Activated naive CD4-positive, alpha-beta T cell treated with anti-CD3 and anti-CD28 coated beads, Interleukin-2, amount 50 U/mL, for 16 hours (primary cell): ENCODE data around the gene GMNN.
"Not testable (repeated sequence)": the region's sequence is repeated elsewhere in the genome, so short reads cannot be mapped to it uniquely, and the experiment has no call there.

Experiments
- DNase-seq: peaks from one replicate; pipeline ENCODE4 v3.0.0-alpha.2; 2020

GMNN gene

DNA sequence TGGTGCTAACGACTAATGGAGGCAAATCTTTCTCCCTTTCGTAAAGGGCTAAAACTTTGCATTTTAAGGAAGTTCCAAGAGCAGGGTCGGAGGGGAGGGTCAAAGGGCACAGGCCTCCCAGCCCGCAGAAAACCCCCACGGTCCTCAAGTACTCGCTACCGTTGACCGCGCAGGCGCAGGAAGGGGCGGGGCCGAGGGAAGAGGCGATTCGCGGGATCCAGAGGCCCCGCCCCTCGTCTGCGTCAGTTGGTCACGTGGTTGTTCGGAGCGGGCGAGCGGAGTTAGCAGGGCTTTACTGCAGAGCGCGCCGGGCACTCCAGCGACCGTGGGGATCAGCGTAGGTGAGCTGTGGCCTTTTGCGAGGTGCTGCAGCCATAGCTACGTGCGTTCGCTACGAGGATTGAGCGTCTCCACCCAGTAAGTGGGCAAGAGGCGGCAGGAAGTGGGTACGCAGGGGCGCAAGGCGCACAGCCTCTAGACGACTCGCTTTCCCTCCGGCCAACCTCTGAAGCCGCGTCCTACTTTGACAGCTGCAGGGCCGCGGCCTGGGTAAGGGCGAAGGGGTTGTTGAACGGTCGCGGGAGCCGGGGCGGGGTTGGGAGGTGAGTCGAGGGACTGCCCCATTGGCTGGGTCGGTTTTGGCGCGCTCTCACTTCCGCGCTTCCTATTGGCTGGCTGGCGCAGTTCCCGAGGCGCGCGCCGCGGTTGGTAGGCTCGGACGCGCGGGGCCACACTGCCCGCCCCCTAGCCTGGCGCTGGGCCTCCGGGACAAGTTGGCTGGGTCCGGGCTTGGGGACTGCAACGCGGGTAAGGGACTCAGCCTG is at the start of gene GMNN:
GMNN (plus strand) TSS at position 242 of the 824 bp plus-strand sequence. CDS start 2,310 bp downstream, outside the sequence.
- peak; percentile 99 for DNase-seq

DNA sequence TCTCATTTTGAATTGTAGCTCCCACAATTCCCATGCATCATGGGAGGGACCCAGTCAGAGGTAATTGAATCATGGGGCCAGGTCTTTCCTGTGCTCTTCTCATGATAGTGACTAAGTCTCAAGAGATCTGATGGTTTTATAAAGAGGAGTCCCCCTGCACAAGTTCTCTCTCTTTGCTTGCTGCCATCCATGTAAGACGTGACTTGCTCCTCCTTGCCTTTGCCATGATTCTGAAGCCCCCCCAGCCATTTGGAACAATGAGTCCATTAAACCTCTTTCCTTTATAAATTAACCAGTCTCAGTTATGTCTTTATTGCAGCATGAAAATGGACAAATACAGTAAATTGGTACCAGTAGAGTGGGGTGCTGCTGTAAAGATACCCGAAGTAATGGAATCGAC is 44.1 kb upstream of the GMNN start:
- not testable (repeated sequence) for DNase-seq

DNA sequence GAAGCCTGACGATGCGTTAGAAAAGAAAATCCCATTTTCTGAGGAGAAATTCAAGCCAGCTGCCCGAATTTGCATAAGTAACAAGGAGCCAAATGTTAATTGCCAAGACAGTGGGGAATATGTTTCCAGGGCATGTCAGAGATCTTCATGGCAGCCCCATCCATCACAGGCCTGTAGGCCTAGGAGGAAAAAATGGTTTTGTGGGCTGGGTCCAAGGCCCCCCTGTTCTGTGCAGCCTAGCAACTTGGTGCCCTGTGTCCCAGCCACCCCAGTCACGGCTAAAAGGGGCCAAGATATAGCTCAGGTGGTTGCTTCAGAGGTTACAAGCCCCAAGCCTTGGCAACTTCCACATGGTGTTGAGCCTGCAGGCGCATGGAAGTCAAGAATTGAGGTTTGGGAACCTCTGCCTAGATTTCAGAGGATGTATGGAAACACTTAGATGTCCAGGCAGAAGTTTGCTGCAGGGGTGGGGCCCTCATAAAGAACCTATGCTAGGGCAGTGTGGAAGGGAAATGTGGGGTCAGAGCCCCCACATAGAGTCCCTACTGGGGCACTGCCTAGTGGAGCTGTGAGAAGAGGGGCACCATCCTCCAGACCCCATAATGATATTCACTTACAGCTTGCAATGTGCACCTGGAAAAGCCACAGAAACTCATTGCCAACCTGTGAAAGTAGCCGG is 43.1 kb upstream of the GMNN start:
- DNase-seq, result not testable (repeated sequence)

DNA sequence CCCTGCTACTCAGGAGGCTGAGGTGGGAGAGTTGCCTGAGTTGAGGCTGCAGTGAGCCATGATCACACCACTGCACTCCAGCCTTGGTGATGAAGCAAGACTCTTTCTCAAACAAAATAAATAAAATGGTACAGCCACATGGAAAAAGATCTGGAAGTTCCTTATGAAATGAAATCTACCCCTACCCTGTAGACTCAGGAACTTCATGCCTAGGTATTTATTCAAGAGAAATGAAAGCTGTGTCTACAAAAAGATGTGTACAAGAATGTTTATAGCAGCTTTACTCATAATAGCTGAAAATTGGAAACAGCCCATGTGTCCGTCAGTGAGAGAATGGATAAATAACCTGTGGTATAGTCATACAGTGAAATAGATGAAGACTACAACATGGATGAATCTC is 40.6 kb upstream of the GMNN start:
- no peak for DNase-seq

DNA sequence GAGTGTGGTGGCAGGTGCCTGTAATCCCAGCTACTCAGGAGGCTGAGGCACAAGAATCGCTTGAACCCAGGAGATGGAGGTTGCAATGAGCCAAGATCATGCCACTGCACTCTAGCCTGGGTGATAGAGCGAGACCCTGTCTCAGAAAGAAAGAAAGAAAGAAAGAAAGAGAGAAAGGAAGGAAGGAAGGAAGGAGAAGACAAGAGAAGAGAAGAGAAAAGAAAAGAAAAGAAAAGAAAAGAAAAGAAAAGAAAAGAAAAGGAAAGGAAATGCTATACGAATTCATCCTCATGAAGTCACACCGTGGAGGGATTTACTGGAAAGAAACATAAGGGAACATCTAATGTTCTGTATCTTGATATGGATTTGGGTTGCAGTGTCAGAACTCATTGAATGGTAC is 40.0 kb upstream of the GMNN start:
- not testable (repeated sequence) for DNase-seq

DNA sequence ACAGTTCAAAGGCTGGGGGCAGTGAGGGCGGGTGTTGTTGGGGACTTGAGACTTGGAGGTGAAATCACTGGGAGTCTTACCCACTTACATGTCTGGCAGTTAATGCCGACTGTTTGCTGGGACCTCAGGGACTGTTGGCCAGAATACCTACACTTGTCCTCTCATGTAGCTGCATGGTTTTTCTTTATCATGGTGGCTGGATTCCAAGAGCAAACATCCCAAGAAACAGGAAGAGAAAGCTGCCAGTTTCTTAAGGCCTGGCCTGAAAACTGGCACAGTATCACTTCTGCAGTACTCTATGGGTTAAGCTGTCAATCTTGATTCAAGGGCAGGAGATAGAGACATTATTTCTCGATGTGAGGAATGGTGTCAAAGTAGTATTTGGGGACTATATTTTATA is 36.0 kb upstream of the GMNN start:
- DNase-seq, result no peak

DNA sequence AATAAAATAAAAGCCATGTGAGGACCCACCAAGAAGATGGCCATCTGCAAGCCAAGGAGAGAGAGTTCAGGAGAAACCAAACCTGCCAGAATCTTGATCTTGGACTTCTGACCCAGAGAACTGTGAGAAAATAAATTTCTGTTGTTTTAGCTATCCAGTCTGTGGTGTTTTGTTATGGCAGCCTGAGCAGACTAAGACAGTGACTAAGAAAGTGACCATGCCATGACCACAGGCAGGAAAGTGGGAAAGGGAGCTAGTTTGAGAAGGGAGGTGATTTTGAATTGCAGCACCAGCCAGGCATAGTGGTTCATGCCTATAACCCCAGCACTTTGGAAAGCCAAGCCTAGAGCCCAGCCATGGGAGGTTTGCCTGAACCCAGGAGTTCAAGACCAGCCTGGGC is 33.9 kb upstream of the GMNN start:
- no peak for DNase-seq

DNA sequence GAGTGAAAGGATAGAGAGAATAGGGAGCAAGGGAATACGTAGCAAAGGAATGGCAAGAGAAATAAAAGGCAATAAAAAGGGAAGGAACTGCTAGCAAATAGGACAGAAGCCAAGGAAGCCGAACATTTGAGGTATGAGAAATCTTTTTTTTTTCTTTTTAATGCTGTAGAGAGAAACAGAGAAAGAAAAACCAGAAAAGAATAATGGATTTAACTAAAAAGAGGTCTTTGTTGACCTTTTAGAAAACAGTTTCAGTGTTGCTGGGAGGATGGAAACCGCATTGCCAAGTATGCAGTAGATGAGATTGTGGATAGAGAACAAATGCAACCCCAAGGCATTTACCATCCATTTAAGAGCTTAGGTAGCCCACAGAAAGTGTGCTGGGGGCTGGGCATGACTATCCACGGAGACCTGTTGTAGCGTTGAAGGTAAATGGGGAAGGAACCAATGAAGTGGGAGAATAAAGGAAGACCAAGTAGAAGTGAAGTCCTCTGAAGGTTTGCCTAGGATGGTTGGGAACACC is 32.5 kb upstream of the GMNN start:
- no peak for DNase-seq

DNA sequence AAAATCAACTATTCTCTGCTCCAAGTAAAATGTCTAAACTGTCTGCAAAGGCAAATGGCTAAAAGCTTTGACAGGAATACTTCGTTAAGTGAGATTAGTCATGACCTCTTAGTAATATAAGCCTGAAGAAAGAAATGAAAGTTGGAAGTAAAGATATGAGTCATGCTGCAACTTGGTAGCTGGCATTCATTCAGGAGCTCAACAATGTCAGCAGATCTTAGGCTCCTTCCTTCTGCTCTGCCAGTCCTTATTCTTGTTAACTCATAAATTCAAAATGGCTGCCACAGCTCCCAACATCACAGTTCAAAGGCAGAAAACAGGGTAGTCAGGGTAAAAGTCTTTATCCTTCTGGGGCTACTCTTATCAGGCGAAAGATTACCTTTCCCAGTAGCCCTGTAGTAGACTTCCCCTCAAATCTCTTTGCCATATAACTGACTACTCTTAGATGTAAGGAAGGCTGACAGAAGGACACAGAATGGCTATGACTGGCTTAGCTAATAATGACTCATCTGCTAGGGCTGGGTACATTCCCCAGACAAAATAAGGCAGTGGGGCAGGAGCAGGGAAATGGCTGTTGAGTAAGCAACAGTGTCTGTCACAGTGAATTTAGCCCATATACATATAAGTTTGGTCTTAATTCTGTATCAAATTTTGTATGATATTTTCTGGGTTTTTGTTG is 31.3 kb upstream of the GMNN start:
- peak; percentile 31 for DNase-seq

DNA sequence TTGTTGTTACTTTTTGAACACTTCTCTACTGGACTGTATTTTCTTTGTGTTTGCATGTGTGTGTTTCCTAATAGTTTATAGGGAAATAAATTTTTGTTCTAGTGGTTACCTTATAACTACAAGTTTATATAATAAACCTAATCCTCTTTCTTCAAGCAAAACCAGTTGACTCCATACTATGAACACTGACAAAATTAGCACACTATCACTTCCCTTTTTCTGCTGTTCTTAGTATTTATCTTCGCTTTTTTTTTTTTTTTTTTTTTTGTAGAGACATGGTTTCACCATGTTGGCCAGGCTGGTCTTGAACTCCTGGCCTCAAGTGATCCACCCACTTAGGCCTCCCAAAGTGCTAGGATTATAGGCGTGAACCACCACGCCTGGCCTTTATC is 30.8 kb upstream of the GMNN start:
- no peak for DNase-seq

DNA sequence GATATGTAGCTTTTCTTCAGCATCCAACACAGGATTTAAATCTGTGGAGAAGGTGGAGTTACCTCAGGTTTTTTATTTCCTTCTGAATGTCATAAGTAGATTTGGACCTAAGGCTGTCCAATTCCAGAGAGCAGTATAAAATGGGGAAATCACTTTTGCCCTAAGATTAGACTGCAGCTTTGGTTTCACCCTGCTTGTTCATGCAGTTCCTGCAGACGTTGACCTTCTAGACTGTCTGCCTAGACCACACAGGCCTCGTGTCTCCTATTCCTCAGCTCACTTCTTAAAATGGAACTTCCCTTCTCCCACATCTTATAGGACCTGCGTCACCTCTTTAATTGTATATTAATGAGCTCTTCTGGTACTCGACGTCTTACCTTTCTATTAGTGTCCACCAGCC is 29.8 kb upstream of the GMNN start:
- no peak for DNase-seq

DNA sequence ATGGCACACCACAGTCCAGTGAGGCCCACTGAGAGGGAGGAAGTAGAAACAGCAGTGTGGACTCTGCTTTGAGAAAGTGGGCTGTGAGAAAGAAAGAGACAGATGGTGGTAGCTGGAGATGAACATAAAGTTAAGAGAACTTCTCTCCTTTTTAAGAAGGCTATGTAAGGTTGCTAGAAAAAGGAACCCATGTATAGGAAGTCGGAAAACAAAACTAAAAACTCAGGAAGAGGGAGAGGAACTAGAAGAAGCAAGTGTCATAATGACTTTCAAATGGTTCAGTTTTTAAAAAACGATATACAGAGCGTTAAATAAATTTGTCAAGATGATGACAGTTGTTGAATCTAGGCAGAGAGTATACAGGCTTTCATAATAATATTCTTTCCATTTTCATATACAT is 25.4 kb upstream of the GMNN start:
- no peak for DNase-seq

DNA sequence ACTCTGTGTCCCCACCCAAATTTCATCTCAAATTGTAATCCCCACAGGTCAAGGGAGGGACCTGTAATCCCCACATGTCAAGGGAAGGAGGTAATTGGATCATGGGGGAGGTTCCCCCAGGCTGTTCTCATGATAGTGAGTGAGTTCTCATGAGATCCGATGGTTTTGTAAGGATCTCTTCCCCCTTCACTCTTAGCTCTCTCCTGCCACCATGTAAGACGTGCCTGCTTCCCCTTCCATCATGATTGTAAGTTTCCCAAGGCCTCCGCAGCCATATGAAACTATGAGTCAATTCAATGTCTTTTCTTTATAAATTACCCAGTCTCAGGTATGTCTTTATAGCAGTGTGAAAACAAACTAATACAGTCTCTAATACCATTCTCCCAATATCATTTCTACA is 23.9 kb upstream of the GMNN start:
- DNase-seq, result not testable (repeated sequence)

DNA sequence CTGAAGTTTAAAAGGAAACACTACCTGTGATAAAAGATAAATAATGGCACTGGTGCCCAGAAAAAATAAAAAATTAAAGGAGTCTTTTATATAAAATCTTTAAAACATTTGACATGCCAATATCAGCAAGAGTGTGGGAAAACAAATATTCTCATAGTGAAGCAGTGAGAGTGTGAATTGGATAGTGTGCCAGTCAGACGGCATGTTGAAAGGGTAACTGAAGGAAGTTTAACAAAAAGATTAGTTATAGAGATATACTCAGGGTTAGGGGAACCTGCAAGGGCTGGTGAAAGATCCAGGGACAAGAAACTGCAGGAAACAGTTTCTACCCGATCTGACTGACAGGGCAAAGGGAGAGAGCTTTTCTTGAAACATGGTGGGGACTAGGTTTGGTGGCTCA is 22.2 kb upstream of the GMNN start:
- no peak for DNase-seq

DNA sequence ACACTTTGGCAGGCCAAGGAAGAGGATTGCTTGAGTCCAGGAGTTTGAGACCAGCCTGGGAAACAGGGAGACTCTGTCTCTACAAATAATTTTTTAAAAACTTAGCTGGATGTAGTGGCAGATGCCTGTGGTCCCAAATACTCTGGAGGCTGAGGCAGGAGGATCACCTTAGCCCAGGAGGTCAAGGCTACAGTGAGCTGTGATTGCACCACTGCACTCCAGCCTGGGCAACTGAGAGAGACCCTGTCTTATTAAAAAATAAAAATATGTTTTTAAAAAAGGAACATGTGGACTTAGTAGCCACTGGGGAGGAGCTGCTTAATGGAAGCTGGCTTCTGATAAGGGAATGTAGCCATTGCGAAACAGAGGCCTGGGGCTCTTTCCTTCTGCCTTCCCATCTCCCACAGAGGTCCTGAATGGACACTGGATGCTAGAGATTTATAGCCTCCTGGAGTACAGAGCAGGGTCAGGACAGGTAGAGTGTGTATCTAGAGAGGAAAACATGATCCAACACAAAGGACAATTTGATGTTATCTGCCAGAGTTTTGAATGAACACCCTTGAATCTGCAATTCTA is 21.7 kb upstream of the GMNN start:
- DNase-seq, result no peak

DNA sequence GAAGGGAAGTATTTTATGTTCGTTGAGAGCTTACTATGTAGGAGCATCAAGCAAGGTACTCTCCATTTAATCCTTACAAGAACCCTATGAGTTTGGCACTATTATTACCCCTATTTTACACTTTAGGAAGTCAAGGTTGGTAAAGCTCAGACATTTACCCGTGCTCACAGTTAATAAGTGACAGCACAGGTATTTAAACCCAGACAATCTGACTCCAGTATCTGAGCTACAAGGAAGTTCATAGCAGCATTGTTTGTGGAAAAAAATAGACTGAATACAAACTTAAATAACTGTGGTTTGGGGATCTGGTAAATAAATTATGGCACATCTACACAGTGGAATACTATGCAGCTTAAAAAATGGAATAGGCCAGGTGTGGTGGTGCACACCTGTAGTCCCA is 21.2 kb upstream of the GMNN start:
- DNase-seq, result no peak

DNA sequence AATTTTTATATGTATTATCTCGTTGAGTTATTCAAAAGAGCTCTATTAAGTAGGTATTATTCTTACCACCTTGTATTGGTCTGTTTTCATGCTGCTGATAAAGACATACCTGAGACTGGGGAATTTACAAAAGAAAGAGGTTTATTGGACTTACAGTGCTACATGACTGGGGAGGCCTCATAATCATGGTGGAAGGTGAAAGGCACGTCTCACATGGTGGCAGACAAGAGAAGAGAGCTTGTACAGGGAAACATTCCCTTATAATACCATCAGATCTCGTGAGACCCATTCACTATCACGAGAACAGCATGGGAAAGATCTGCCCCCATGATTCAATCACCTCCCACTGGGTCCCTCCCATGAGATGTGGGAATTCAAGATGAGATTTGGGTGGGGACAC is 20.4 kb upstream of the GMNN start:
- DNase-seq, result not testable (repeated sequence)

DNA sequence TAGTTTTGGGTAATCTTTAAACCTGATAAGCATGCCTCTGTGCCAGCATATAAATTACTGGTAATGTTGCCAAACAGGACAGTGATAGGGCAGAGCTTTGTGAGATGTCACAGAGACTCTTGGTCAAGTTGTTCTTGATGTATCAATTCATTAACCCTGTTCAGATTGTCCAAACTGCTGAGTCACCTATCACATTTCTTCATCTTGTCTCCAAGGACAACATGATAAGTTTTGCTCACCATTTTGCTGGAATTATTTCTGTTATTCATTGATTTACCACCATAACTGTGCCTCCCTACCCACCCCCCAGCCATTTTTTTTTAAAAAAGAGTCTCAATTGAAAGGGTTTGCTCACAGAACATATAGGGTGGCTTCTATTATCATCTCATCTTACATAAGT is 19.5 kb upstream of the GMNN start:
- no peak for DNase-seq

DNA sequence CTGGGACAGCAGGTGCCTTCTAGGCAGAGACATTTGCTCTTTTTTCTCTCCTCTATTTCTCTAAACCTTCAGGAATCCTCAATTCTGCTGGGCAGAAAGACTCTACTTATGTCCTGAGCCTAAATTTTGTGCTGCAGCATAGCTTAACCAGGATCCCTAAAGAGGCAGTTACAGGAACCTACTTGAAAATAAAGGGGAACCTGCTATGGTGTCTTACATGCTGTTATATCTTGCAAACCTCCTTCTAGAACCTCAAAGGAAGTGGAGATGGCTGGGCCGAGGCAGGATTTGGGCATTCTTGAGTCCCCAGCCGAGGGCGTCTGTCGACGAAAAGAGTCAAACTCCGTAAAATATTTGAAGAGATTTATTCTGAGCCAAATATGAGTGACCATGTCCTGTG is 17.1 kb upstream of the GMNN start:
- no peak for DNase-seq

DNA sequence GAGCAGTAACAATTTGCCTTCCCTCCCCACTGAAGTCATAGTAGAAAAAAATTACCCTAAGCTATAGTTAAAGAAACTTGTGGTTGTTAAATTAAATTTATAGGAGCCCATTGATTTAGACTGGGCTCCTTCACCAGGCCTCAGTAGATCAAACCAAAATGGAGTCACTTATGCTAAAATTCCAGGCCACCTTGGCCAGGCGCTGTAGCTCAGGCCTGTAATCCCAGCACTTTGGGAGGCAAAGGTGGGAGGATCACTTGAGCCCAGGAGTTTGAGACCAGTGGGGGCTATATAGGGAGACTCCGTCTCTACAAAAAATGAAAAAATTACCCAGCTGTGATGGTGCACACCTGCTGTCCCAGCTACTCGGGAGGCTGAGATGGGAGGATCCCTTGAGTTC is 15.0 kb upstream of the GMNN start:
- DNase-seq, result no peak

DNA sequence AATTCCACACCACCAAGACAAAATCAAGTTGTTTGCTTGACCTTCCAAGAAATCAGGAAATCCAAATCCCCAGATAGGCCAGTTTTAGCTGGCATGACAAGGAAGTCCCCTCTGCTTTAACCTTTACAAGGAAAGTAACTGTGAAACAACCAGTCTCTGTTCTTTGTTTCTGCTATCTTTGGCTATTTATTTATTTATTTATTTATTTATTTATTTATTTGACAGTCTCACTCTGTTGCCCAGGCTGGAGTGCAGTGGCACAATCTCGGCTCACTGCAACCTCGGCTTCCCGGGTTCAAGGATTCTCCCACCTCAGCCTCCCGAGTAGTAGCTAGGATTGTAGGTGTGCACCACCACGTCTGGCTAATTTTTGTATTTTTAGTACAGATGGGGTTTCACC is 14.5 kb upstream of the GMNN start:
- DNase-seq, result no peak

DNA sequence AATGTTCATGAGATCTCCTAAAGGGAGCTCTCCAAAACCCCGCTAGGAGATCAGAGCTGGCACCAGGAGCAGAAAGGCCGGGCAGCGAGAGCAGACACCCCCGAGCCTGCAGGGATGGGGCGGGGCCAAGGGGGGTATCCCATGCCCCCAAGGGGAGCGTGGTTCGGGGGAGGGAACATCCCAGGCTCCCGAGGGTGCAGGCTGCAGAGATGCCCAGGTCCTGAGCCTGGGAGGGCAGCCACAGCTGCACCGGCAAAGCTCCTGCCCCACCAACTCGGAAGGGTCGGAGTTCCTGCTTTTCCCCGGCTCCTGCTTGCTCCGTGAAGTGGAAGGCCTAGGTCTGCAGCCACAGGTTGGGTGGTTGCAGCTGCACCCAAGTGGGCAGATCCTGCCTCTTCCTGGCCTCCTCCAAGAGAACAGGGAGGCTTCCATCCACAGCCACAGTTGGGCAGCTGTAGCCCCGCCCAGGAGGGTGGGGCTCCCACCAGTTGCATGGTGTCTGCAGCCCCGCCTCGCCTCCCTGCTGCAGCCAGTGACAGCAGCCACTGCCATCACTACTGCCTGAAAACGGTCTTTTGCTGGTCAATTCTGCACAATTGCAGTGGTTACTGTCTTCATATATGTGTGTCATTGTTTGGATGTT is 13.4 kb upstream of the GMNN start:
- DNase-seq, result no peak

DNA sequence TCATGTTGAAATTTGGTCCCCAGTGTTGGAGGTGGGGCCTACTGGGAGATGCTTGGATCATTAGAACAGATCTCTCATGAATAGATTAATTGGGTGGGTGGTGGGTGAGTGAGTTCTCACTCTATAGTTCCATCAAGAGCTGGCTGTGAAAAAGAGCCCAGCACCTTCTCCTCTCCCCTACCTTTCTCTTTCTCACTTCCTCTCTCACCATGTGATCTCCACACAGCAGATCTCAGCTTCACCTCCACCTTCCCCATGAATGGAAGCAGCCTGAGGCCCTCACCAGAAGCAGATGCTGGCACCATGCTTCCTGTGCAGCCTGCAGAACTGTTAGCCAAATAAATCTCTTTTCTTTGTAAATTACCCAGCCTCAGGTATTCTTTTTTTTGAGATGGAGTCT is 12.9 kb upstream of the GMNN start:
- DNase-seq, result no peak
